Mesenteric fat pad (tissue), 1 donor: ENCODE results near the gene SRSF4. TPM values are rescaled to one million over a fixed set of nuclear protein-coding genes. Genes with fewer than 3 reads are reported as not detected.

ENCODE experiments used
- total RNA-seq: library from RNA; stranded (reverse); fragmentation: NEBNext Ultra II Directional; extraction: Animal tissue kit (Norgen Biotek cat#: 25700); gene quantifications from one replicate; pipeline ENCODE4 v1.2.1, GENCODE V29; 2021
- donor health status: DM: yes; HTN: yes; CAD: no.

SRSF4 gene
- total RNA-seq, 1 donor from 2014 or later = 103 TPM

Other genes with a start within 250 kb of the SRSF4 start
- 15.1 TPM for gene TMEM200B, start 58.0 kb downstream of the SRSF4 start, total RNA-seq
- 57.4 TPM for gene MECR, start 49.0 kb upstream of the SRSF4 start, total RNA-seq
- 17.2 TPM for gene PTPRU, start 54.6 kb upstream of the SRSF4 start, total RNA-seq